BJ (cell line): ENCODE measurements around the gene DCLK2. TPM values are rescaled to one million over a fixed set of nuclear protein-coding genes. Genes with fewer than 3 reads are reported as not detected.

Experiments used
- CTCF ChIA-PET: fragments of 350-600 bp; formaldehyde crosslinking; extraction: SDS; loops from one replicate; lab custom pipeline; 2021; ENCODE audit warnings: antibody characterized with exemption, inconsistent platforms; lab: Yijun Ruan, JAX
- POLR2A ChIA-PET: fragments of 300-600 bp; sonication (Branson Sonifier 250); formaldehyde crosslinking; extraction: SDS; loops from one replicate; lab custom pipeline; 2021; ENCODE audit warnings: antibody characterized with exemption; lab: Charles Lee
- DNase-seq: peaks from one replicate; pipeline ENCODE4 v3.0.0-alpha.2; 2011; ENCODE audit warnings: low read depth
- H3K27me3 ChIP-seq: 2 replicates; pipeline ENCODE4 v1.6.0; 2011; ENCODE audit warnings: low read length; ENCODE audit not compliant: control insufficient read depth, insufficient read depth
- H3K36me3 ChIP-seq: 2 replicates; pipeline ENCODE4 v1.5.1; 2011; ENCODE audit warnings: low read length; ENCODE audit not compliant: control insufficient read depth, insufficient read depth
- H3K4me3 ChIP-seq: 2 replicates; pipeline ENCODE4 v1.5.1; 2011; ENCODE audit warnings: low read depth, mild to moderate bottlenecking, control low read depth, low read length
- CTCF ChIP-seq: IDR thresholded peaks from 2 replicates; pipeline ENCODE4 v1.5.1; 2011; ENCODE audit warnings: low read depth, mild to moderate bottlenecking, control low read depth, inconsistent platforms, low read length, moderate library complexity; ENCODE audit not compliant: insufficient read depth
- polyA plus RNA-seq: library from polyadenylated mRNA; depleted of rRNA; stranded (reverse); fragments of >200 nt; gene quantifications from 2 replicates; pipeline ENCODE4 v1.2.3, GENCODE V29; 2011

Gene DCLK2
- polyA plus RNA-seq, 1 experiment = 38.8 TPM

GRCh38 chr4:150038335-150039076 lies 39.7 kb upstream of the DCLK2 start:
- TF ChIP-seq CTCF = no peak
- no peaks in the 10 kb centered on the region for H3K27me3 ChIP-seq
- CTCF ChIA-PET = no interaction called here
- POLR2A ChIA-PET = no interaction called here
- no peak overlapping the region for H3K4me3 ChIP-seq
- H3K36me3 ChIP-seq = no peaks in the 10 kb centered on the region
- DNase-seq = no peak

- ChIA-PET CTCF (interaction anchor here (0.8 kb wide), 1 partner anchor 9 kb away, joined by 3 read pairs; no protein-coding TSS in a partner anchor), POLR2A (no interaction called here)
- Histone ChIP-seq H3K27me3 (no peaks in the 10 kb centered on the region), H3K36me3 (no peaks in the 10 kb centered on the region), H3K4me3 (no peak overlapping the region)
- no peak for DNase-seq
- TF ChIP-seq CTCF = no peak
Measured at GRCh38 chr4:150039274-150040127, 38.7 kb upstream of the DCLK2 start.

GRCh38 chr4:150044517-150044916 lies 33.7 kb upstream of the DCLK2 start:
- no peak for TF ChIP-seq CTCF
- Histone ChIP-seq H3K27me3 (no peaks in the 10 kb centered on the region), H3K36me3 (no peaks in the 10 kb centered on the region), H3K4me3 (no peak overlapping the region)
- DNase-seq = no peak
- ChIA-PET CTCF (no interaction called here), POLR2A (no interaction called here)

GRCh38 chr4:150045410-150045809 lies 32.8 kb upstream of the DCLK2 start:
- no peak for DNase-seq
- no peak for TF ChIP-seq CTCF
- POLR2A ChIA-PET = no interaction called here
- Histone ChIP-seq H3K4me3 (no peak overlapping the region), H3K36me3 (no peaks in the 10 kb centered on the region), H3K27me3 (no peaks in the 10 kb centered on the region)
- CTCF ChIA-PET = interaction anchor here (1.4 kb wide), 1 partner anchor 34 kb away, joined by 4 read pairs; no protein-coding TSS in a partner anchor

GRCh38 chr4:150046728-150047217 lies 31.5 kb upstream of the DCLK2 start:
- no peak for TF ChIP-seq CTCF
- ChIA-PET CTCF (interaction anchor here (1.8 to 2.5 kb wide), 2 partner anchors 11 to 29 kb away, joined by 5 read pairs; no protein-coding TSS in a partner anchor), POLR2A (no interaction called here)
- Histone ChIP-seq H3K36me3 (no peaks in the 10 kb centered on the region), H3K4me3 (no peak overlapping the region), H3K27me3 (no peaks in the 10 kb centered on the region)
- DNase-seq = no peak
